GM20431 (cell line): ENCODE data around the gene SMC1B.
"Not testable (repeated sequence)": the region's sequence is repeated elsewhere in the genome, so short reads cannot be mapped to it uniquely, and the experiment has no call there.

Experiments used
- in situ Hi-C: fragments of 300-500 bp; cut with MseI, MboI; formaldehyde crosslinking; loops from one replicate; pipeline ENCODE4 v1.15.0; 2020; ENCODE audit warnings: low sequenced_read_pairs; ENCODE audit not compliant: unreplicated experiment

The SMC1B gene

GRCh38 chr22:45413368-45414211 is at the start of gene SMC1B, which contains the start of gene RIBC2:
Gene SMC1B, minus strand, starts transcription at chr22:45413599. Its CDS starts 32 bp downstream, at chr22:45413567.
Gene RIBC2, plus strand, starts transcription at chr22:45413693. Its CDS starts 194 bp downstream, at chr22:45413887.
- in situ Hi-C loops = no loop called here

GRCh38 chr22:45462034-45462655 is 48.7 kb upstream of the SMC1B start:
- in situ Hi-C loops = no loop called here

GRCh38 chr22:45460288-45461109 is 47.1 kb upstream of the SMC1B start:
- in situ Hi-C loops = no loop called here

GRCh38 chr22:45459235-45459634 is 45.8 kb upstream of the SMC1B start:
- in situ Hi-C loops = no loop called here

- in situ Hi-C loops = no loop called here
Observed at GRCh38 chr22:45458532-45458931, 45.1 kb upstream of the SMC1B start.

GRCh38 chr22:45456811-45457210 is 43.4 kb upstream of the SMC1B start:
- in situ Hi-C loops = no loop called here

GRCh38 chr22:45455621-45456020 is 42.2 kb upstream of the SMC1B start:
- in situ Hi-C loops = no loop called here

GRCh38 chr22:45455212-45455611 is 41.8 kb upstream of the SMC1B start:
- in situ Hi-C loops = no loop called here

GRCh38 chr22:45454275-45454674 is 40.9 kb upstream of the SMC1B start:
- in situ Hi-C loops = no loop called here

GRCh38 chr22:45453764-45454163 is 40.4 kb upstream of the SMC1B start:
- in situ Hi-C loops = no loop called here

- in situ Hi-C loops = no loop called here
Observed at GRCh38 chr22:45452565-45453379, 39.4 kb upstream of the SMC1B start.

GRCh38 chr22:45451972-45452371 is 38.6 kb upstream of the SMC1B start:
- in situ Hi-C loops = no loop called here

- in situ Hi-C loops = no loop called here
Observed at GRCh38 chr22:45450921-45451651, 37.7 kb upstream of the SMC1B start.

GRCh38 chr22:45450101-45450785 is 36.8 kb upstream of the SMC1B start:
- in situ Hi-C loops = no loop called here

- in situ Hi-C loops = not testable (repeated sequence)
Observed at GRCh38 chr22:45449442-45449841, 36.0 kb upstream of the SMC1B start.

GRCh38 chr22:45448431-45448830 is 35.0 kb upstream of the SMC1B start:
- in situ Hi-C loops = no loop called here

- in situ Hi-C loops = not testable (repeated sequence)
Observed at GRCh38 chr22:45447596-45447995, 34.2 kb upstream of the SMC1B start.

- in situ Hi-C loops = no loop called here
Observed at GRCh38 chr22:45446216-45446615, 32.8 kb upstream of the SMC1B start.
